GM21390 (cell line): ENCODE measurements around the gene ERCC2.
"Not testable (repeated sequence)": the region's sequence is repeated elsewhere in the genome, so short reads cannot be mapped to it uniquely, and the experiment has no call there.

ENCODE experiments used
- ATAC-seq: cut with Tn5 transposase; IDR thresholded peaks from one replicate; pipeline ENCODE4 v1.9.1; 2021; ENCODE audit not compliant: unreplicated experiment

The ERCC2 gene

DNA sequence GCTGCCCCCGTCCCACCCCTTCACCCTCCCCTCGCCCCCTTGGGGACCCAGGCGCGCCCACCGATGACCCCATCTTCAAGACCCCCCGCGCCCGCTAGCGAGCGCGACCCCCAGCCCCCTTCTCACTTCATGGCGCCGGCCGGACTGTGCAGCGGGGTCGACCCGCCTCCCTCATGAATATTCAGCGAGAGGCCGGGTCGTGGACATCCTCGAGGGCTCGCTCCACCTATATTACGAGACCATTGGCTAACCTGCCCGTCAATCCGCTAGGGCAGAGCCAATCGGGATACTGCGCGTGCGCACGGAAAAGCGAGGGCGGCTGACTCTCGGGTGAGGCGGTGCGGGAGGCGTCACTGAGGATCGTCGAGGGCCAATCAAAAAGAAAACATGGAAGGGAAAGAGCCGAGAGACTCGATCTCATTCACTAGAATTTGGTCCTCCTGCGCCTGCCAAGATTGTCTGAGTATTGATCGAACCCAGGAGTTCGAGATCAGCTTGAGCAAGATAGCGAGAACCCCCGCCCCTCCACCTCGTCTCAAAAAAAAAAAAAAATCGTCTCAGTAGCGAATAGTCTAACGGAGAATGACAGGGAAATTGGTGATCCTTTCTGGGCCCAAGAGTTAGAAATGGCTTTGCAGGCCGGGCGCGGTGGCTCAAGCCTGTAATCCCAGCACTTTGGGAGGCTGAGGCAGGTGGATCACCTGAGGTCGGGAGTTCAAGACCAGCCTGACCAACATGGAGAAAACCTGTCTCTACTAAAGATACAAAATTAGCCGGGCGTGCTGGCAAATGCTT lies at the start of gene ERCC2:
ERCC2 (minus strand) TSS at position 164 of the 795 bp plus-strand sequence; CDS start at position 131, 33 bp downstream.
- ATAC-seq, result peak; percentile 93

DNA sequence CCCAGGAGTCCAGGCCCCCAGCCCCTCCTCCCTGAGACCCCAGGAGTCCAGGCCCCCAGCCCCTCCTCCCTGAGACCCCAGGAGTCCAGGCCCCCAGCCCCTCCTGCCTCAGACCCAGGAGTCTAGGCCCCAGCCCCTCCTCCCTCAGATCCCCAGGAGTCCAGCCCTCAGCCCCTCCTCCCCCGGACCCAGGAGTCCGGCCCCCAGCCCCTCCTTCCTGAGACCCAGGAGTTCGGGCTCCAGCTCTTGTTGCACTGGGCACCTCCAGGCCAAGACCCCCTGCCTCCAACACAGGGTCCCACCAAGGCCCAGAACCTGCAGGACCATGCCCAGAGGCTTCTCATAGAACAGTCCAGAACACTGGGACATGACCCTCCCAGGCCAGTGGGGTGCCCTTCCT lies 49.5 kb upstream of the ERCC2 start:
- no peak for ATAC-seq

DNA sequence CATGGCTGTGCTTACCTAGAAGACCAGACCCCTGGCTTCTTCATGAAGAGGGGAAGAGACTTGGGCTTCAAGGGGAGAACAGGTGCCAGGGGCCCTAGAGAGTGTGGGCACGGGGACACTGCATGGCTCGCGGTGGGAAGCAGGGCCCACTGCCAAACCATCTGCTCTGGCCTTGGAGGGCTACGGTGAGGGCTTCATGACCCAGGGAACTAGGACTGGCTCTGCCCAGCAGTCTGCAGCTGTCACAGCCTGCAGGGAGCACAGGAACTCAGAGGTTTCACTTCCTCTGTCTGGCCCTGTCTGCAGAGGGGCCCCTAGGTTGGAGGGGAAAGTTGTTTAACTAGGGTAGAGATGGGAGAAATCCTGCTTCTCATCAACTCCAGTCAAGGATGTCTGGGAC lies 49.0 kb upstream of the ERCC2 start:
- ATAC-seq, result peak; percentile 53

- no peak for ATAC-seq
These were observed 48.4 kb upstream of the ERCC2 start for GRCh38 chr19:45418802-45419201.

DNA sequence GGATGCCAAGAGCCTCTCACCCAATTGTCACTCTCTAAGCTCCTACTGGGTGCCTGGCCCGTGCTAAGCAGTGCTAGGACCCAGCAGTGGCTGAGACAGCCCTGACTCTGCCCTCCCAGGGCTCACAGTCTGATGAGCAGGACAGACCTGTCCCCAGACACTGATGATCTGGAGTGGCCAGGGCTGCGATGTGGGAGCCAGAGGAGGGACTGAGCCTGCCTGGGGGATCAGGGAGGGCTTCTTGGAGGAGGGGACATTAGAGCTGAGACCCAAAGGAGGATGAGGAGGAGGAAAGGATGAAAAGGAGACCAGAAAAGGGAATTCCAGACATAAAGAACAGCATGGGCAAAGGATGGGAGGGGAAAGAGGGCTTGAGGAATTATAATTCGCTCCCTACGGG lies 46.8 kb upstream of the ERCC2 start:
- no peak for ATAC-seq

DNA sequence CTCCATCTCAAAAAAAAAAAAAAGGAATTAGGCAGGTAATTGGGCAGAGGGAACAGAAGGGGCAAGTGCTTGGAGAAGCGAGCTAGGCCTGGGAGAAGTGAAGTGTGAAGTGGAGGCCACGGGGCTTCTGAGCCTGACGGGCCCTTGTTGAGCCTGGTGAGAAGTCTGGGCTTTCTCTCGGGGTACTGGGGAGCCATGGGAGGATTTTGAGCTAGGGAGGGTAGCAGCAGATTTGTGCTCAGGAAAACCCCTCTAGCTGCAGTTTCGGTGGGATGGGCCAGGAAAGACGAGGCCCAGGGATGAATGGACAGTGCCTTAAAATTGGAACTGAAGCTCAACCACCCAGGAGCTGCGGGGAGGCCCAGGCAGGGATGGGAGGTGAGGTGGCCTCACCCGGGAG lies 44.1 kb upstream of the ERCC2 start:
- no peak for ATAC-seq

GRCh38 chr19:45413497-45413896 lies 43.1 kb upstream of the ERCC2 start:
- no peak for ATAC-seq

DNA sequence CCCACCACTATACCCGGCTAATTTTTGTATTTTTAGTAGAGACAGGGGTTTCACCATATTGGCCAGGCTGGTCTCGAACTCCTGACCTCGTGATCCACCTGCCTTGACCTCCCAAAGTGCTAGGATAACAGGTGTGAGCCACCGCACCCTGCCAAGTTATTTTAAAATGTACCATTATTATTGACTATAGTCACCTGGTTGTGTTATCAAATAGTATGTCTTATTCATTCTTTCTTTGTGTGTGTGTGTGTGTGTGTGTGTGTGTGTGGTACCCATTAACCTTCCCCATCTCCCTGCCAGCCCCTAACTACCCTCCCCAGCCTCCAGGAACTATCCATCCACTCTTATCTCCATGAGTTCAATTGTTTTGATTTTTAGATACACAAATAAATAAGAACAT lies 40.0 kb upstream of the ERCC2 start:
- not testable (repeated sequence) for ATAC-seq

DNA sequence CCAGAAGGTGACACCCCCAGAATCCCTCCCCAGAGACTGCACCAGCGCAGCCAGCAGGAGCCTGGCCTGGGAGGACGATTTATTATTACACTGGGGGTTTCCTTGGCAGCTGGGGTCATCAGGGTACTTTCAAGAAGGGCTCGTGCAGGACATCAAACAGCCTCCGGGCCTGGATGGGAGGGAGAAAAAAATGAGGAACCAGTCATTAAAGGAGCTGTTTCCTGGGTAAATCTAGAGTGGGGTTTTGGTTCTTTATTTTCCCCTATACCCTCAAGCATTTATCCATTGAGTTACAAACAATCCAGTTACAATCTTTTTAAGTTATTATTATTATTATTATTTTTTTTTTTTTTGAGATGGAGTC lies 39.2 kb upstream of the ERCC2 start:
- no peak for ATAC-seq

DNA sequence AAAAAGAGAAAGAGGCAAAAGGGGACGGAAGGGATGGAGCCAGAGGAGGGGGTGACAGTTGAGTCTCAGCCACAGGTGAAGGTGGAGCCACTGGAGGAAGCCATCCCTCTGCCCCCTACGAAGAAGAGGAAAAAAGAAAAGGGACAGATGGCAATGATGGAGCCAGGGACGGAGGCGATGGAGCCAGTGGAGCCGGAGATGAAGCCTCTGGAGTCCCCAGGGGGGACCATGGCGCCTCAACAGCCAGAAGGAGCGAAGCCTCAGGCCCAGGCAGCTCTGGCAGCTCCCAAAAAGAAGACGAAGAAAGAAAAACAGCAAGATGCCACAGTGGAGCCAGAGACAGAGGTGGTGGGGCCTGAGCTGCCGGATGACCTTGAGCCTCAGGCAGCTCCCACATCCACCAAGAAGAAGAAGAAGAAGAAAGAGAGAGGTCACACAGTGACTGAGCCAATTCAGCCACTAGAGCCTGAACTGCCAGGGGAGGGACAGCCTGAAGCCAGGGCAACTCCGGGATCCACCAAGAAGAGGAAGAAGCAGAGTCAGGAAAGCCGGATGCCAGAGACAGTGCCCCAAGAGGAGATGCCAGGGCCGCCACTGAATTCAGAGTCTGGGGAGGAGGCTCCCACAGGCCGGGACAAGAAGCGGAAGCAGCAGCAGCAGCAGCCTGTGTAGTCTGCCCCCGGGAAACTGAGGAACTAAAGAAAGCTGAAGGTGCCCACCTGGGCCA lies 38.6 kb upstream of the ERCC2 start:
- ATAC-seq, result no peak

DNA sequence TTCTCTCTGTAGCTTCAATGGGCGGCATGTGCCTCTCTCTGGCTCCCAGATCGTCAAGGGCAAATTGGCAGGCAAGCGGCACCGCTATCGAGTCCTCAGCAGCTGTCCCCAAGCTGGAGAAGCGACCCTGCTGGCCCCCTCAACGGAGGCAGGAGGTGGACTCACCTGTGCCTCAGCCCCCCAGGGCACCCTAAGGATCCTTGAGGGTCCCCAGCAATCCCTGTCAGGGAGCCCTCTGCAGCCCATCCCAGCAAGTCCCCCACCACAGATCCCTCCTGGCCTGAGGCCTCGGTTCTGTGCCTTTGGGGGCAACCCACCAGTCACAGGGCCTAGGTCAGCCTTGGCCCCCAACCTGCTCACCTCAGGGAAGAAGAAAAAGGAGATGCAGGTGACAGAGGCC lies 37.7 kb upstream of the ERCC2 start:
- ATAC-seq, result no peak

GRCh38 chr19:45407585-45407984 lies 37.2 kb upstream of the ERCC2 start:
- ATAC-seq, result not testable (repeated sequence)

DNA sequence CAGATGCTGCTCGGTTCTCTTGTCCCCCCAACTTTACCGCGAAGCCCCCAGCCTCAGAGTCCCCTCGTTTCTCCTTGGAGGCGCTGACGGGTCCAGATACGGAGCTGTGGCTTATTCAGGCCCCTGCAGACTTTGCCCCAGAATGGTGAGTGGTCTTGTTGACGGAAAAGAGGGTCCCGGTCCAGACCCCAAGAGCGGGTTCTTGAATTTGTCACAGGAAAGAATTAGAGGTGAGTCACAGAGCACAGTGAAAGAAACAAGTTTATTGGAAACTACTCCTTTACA lies 36.7 kb upstream of the ERCC2 start:
- ATAC-seq, result no peak

- ATAC-seq, result peak; percentile 73
These were observed 36.1 kb upstream of the ERCC2 start, which contains the start of gene POLR1G for GRCh38 chr19:45406226-45407090. POLR1G (plus strand) TSS chr19:45406644; CDS start chr19:45406697, 53 bp downstream.

DNA sequence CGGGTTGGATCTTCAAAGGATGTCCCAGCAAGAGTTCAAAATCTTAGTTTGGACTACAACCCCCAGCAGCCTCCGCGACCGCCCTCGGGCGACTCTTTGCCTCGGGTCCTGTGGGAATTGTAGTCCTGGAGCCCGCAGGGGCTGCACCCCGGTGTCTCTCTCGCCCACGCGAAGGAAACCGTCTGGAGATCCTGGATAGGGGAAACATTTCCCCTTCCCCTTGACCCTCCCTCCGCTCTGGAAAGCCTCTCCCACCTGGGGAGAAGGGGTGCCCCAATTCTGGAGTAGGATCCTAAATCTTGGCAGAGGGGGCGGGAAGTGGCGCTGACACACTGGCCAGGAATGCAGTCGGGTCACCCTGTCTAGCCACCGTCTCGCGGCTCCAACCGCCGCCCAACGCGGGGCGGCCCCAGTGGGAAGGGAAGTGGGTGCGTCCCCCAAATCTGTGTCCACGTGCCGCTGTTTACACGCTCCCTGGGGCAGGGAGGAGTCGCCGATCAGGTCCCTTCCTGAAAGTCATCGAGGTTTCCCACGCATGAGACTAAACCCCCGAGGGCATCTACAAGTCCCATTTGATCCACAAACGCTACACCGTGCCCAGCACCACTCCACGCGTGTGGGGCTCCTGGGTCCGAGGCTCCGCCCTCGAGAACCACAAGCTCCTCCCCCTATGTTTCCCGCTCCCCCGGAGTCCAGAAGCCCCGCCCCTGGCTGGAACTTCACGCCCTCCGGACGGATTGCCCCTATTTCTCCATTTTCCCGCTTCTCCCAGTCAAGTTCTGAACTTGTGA lies 35.3 kb upstream of the ERCC2 start:
- peak; percentile 44 for ATAC-seq

GRCh38 chr19:45404557-45405434 lies 34.4 kb upstream of the ERCC2 start, which contains the start of gene PPP1R13L:
PPP1R13L (minus strand) TSS chr19:45405069; CDS start chr19:45398318, 6,751 bp downstream.
- ATAC-seq, result no peak

GRCh38 chr19:45403781-45404556 lies 33.6 kb upstream of the ERCC2 start:
- ATAC-seq, result no peak

GRCh38 chr19:45403272-45403671 lies 32.9 kb upstream of the ERCC2 start:
- ATAC-seq, result no peak
